GM19372 (cell line): ENCODE results near the gene OR2V2.
"Not testable (repeated sequence)": the region's sequence is repeated elsewhere in the genome, so short reads cannot be mapped to it uniquely, and the experiment has no call there.

ENCODE experiments used
- ATAC-seq: cut with Tn5 transposase; IDR thresholded peaks from one replicate; pipeline ENCODE4 v1.9.1; 2021; ENCODE audit warnings: mild to moderate bottlenecking, low read depth, moderate library complexity; ENCODE audit not compliant: unreplicated experiment

The OR2V2 gene

GRCh38 chr5:181138258-181138657, 9.1 kb upstream of the OR2V2 start:
- no peak for ATAC-seq

GRCh38 chr5:181140766-181141165, 6.6 kb upstream of the OR2V2 start:
- no peak for ATAC-seq

DNA sequence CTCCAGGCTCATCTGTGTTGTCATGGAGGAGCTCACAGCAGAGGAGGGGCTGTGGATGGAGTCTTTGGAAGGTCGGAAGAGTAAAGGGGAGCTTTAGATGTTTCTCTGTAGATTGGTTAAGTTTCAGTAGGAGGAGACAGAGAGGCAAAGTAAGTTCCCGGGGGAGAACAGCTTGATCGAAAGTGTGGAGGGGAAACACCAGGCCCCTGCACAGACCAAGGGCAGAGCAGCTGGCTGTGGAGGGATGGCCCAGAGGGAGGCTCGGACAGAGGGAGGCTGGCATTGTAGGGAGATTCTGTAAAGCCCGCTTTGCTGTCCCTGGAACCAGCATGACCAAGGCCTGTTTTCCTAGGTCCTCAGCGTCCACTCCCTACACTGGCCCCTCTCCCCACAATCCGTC, 5.3 kb upstream of the OR2V2 start:
- ATAC-seq: no peak

DNA sequence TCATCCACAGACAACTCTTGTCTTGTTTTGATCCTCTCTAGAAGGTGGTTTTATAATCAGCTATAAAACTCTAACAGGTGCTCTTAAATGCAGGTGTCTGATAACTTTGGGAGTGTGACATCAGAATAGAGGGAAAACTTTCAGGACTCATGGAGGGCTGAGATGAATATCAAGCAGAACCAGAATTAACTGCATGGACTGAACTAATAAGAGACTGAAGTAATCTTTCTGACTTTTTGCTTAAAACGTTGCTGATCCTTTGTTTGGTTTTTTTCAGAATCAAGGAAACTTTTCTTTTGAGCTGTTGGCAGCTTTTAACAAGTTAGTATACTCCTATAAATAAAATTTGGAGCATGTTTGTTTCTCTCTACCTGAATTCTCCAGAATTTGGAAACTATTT, 2.3 kb upstream of the OR2V2 start:
- no peak for ATAC-seq

DNA sequence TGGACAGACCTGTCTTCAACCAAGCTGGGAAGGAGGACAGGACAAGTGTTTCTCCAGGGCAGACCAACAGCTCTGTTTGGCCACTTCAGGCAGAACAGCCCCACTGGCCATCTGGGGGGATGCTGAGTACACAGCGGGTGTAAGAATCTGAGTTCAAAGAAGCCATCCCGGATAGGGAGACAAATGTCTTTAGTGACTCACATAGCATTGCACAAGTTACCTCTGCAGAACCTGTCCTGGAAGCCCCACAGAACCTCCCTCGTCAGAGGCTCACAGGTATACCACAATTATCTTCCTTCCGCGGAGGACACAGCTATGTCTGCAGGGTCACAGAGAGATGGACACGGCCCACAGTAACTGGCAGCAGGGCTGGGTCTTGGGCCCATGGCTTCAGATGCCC, 2.0 kb downstream of the OR2V2 start:
- no peak for ATAC-seq

DNA sequence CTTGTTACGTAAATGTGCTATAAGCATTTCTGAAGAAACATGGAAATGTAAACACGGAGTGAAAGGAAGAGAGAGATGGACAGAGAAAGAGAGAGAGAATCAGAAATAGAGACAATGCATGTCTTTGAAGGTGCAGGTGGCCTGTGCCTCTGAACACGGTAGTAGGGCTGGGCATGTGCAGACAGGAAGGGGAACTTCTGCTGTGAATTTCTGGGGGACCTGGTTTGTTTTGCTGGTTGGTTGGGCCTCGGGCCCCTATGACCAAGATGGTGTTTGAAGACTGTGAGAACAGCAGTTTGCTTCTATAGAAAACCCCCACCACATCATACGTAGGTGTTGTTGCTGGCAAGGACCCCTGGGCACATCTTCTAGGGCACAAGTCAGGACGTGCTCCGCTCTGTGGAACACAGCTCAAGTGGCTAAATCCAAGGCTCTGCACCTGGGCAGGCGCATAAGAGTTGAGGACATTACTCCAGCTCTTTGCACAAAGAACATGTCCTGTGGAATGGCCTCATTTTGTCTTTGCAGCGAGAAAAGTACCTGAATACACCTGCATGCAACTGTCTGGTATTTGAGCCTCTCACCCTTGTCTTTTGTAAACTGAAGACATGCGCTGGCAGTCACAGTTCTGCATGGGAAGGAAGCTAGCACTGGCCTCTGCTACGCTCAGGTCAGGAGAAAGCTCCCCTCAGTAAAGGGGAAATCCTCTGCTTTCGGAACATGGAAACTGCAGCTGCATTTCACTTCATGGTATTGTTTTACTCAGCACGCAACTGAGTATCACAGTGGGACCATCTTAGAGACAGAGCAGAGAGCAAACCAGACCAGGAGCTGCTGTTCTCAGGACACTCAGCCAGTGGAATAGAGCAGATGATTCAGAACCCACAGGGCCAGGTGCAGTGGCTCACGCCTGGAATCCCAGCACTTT, 2.7 kb downstream of the OR2V2 start:
- ATAC-seq: no peak

GRCh38 chr5:181151146-181151545, 3.8 kb downstream of the OR2V2 start:
- no peak for ATAC-seq

GRCh38 chr5:181152406-181152805, 5.0 kb downstream of the OR2V2 start:
- no peak for ATAC-seq

DNA sequence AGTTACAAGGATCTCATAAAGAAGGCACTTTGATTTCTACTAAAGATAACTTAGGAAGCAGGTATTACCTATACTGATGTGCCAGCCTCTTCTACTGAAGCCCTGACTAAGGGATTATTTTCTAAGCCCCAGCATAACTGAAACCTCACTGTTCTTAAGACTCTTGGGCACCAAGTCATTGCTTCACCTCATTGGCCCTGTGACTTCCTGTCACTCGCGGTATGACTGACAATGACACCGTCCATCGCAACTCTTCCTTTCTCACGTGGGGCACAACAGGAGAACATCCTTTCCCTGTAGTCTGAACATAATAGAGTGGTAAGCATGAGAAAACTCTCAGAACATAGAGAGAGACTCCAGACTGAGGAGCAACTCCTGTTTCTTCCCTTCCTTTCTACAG, 6.4 kb downstream of the OR2V2 start:
- no peak for ATAC-seq

DNA sequence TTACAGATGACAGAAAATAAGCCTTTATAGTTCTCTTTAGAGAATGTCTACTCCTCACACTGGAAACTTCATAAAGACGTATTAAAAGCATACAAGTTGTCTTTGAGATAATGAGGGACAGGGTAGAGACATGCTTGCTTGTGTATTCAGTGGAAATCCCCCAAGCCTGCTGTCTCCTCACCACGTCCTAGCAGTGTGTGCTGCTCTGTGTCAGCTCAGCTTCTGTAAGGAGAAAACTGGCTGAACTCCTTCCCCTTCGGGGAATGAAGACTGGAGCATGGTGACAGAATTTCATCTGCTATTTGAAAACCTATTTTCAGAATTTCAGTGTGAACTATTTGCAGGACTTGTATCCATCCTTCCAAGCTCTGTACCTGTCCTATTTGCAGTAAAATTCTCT, 9.4 kb downstream of the OR2V2 start:
- no peak for ATAC-seq

DNA sequence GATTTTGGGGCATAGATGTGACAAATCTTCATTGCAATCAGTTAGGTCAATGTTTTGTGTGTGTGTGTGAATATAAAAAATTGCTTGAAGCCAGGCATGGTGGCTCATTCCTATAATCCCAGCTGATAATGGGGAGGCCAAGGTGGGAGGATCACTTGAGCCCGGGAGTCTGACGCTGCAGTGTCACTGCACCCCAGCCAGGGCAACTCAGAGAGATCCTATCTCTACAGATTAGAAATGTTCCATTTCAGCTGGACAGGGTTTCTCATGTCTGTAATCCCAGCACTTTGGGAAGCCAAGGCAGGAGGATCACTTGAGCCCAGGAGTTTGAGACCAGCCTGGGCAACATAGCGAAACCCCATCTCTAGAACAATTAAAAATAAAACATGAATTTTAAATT, 11.5 kb downstream of the OR2V2 start:
- no peak for ATAC-seq

DNA sequence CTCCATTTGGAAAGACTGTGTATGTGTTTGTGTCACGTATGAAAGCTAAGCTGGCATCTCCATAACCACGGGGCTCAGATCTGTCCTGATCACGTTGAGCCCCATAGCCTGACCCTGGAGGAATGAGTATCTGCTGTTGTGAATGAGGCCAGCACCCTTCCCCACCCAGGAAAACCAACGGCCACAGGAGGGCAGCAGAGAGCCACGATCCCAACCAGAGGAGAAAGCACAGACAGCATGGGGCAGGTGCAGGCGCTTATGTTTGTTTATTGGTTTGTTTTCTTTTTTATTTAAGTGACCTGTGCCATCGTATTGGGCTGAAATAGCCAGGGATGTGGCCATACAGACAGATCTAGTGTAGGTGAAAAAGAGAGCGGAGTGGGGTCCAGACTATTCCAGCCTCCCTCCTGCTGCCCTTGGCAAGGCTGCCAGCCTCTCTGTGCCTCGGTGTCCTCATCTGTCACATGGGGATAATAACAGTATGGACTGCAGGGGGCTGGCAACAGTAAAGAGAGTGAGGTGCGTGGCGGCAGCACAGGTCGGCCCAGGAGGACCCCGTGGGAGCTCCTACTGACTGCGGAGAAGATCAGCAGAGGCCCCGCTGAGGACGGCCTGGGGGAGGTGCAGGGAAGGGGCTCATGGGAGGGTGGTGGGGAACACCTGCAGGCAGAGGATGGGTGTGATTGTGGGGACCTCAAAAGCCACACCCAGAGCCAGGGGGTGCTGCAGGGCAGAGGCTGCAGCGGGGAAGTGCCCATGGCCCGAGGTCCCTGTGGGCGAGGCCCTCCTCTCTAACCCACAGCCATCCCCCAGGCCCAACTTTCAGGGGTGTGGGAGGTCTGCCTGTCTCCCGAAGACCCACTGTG, 12.1 kb downstream of the OR2V2 start:
- peak; percentile 69 for ATAC-seq

DNA sequence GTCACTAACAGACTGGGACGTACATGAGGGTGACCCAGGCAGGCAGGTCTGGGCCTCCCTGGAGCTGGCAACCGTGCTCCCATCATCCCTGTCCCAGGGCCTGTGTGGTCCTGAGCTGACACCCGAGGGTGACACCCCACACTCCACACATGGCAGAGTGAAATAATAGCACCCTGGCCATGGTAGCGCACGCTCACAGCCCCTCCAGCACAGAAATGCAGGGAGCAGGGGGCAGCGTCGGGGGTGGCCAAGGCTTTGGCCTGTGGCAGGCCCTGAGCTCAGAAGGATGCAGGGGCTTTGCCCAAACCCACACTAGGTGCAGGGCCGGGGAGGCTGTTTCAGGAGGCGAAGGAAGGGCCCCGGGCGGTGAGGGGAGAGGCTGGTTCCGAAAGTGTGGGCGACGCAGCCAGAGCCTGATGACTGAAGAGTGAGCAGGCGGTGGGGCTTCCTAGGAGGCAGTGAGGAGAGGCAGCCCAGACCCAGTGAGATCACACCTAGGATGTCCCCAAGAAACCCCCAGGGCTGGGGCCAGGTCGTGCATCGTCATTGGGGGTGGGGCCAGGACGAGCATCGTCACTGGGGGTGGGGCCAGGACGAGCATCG, 12.9 kb downstream of the OR2V2 start:
- peak; percentile 32 for ATAC-seq

DNA sequence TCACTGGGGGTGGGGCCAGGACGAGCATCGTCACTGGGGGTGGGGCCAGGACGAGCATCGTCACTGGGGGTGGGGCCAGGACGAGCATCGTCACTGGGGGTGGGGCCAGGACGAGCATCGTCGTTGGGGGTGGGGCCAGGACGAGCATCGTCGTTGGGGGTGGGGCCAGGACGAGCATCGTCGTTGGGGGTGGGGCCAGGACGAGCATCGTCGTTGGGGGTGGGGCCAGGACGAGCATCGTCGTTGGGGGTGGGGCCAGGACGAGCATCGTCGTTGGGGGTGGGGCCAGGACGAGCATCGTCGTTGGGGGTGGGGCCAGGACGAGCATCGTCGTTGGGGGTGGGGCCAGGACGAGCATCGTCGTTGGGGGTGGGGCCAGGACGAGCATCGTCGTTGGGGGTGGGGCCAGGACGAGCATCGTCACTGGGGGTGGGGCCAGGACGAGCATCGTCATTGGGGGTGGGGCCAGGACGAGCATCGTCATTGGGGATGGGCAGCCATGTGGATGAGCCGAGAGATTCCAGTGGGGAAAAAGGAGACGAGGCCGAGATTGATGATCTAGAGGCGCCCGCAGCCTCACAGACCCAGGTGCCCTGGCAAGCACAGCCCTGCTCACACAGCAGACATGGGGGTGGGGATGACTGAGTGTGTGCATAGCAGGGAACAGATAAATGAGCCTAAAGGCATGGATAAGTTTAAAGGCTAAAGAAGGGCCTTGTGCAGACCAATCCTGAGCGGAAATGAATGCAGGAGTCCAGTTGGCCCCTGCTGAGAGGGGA, 13.6 kb downstream of the OR2V2 start:
- not testable (repeated sequence) for ATAC-seq

DNA sequence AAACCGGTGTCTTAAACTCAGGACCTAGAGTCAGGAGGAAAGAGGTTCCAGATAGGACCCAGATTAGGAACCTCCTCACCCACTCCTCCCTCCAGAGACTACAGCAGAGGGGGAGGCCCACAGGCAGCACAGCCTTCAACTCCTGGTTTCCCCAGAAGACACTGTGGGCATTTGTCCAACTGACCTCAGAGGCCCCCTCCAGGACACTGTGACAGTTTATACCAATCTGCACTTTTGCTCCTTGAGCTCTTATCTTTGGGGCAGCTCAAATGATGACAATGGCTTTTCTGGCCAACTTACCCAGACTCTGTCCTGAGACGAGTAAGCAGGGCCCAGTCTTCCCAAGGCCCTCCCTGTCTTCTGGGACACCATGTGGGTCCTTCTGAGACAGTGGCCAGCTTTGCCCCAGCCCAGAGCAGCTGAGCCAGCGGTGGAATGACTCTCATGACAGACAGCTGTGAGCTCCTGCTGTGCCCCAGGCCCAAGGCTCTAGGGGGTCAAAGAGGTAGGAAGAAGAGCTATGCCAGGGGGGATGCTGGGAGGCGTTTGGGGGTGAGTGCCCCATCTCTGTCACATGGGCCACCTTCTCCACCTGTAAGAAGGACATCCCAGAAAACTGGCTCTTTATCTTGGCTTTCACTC, 14.3 kb downstream of the OR2V2 start:
- no peak for ATAC-seq

GRCh38 chr5:181163487-181164075, 16.2 kb downstream of the OR2V2 start:
- ATAC-seq: no peak

- no peak for ATAC-seq
These were observed 16.9 kb downstream of the OR2V2 start for GRCh38 chr5:181164076-181164952.
